MV-4-11 (cell line): ENCODE data around the gene TPRX2.
"Not testable (repeated sequence)": the region's sequence is repeated elsewhere in the genome, so short reads cannot be mapped to it uniquely, and the experiment has no call there.

Source experiments
- DNase-seq: peaks from one replicate; lab custom pipeline; 2025; lab: John Stamatoyannopoulos, UW

Gene TPRX2

DNA sequence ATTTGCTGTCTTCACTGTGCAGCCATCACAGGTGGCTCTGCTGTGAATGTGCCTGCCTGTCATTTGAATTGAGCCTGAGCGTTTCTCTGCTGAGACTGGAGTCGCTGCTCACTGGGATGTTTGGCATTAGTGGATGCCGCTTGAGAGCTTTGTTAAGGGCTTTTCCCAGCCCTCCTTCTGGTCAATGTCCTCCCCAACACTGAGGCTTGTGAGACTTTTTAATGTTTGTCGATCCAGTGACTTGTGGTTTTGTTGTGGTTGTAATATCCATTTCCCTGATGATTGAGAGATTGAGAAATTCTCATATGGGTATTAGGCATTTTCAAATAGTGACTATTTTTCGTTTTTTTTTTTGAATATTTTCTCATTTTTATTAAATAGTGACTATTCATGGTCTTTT, 2.6 kb downstream of the TPRX2 start:
- no peak for DNase-seq

DNA sequence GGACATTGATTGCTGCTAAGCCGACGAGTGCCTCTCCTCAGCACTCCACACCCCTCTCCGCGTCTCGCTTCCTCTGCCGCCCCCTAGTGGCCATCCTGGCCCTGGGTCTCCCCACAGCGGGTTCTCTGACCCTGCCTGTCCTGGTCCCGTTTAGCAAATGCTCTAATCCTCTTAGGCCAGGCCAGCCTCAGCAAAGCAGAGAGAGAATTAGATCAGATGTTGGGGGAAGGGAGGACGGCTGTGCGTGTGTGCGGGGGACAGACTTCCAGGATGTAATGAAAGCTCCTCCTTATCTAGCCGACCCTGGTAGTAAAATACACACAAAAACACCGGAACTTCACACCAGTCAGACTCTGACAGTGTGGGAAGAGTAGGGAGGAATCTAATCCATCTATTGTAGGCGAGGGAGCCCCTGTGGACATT, 4.5 kb downstream of the TPRX2 start:
- DNase-seq: peak; percentile 68

DNA sequence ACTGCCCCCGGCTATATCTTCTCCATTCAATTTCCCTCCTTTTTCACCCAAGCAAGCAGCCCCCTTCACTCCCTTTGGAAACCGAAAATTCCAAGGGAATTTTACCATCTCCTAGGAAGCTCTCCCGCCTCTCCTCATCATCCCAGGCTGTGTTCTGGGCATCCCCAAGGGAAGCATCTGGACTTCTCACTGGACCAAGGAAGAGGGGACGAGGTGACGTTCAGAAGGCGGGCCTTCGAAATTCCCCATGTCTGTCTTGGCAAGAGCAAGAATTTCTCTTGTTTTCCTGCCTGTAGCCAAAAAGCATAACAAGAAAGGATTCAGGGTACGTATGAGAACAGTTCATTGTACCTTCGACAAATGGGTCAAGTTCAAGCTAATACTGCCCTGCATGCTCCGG, 6.1 kb downstream of the TPRX2 start:
- DNase-seq: no peak

DNA sequence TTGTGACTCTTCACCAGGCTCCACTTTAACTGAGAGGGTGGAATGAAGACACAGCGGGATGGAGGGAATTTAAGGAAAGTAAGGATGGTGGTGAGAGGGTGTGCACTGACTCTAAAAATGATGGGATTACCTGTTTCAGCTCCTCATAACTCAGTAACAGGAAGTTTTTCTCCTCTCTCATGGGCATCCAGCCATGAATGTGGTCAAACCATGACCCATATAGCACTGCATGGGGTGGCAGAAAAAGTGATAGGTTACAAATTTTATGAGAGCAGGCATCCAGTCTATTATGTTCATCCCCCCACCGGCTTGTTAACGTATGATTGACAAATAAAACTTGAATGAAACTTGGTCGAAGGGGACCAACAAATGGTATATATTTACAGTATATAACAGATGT, 19.9 kb downstream of the TPRX2 start:
- DNase-seq: no peak

DNA sequence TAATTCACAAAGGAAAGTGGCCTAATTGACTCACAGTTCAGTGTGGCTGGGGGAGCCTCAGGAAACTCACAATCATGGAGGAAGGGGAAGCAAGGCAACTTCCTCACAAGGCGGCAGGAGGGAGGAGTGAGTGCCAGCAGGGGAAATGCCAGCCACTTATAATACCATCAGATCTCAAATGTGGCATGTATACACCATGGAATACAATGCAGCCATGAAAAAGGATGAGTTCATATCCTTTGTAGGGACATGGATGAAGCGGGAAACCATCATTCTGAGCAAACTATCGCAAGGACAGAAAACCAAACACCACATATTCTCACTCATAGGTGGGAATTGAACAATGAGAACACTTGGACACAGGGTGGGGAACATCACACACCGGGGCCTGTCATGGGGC, 20.4 kb downstream of the TPRX2 start:
- DNase-seq: not testable (repeated sequence)

DNA sequence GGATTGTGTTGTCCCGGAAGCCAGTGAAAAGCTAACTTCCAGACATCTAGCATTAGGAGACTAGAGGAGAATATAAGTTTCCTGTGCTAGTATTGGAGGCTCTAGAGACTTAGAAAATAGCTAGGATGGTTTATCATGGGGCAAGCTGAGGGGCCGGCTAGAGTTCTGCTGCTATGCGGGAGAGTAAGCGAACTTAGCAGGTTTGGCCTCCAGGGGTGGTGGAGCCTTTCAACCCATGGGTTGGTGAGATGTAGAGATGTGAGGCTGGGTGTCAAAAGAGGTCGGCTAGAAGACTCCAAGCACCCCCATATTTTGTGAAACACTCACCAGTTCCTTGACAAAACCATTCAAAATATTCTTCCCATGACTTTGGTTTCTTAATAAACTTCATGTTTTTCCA, 22.7 kb downstream of the TPRX2 start:
- no peak for DNase-seq

DNA sequence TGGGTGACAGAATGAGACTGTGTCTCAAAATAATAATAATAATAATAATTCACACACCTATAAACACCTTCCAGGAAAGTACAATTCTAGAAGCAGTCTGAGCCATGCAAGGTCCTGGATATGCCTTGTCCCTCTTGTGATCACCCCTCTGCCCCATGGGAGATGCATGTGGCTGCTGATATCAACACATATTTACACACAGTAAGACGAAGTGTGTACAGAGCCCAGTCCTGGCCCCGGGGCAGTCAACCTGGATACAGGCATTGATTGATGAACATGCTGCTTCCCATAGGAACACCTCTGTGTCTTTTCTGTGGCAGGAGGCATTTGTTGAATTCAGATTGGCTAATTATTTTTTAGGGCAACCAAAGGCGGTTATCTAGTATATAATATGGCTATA, 23.9 kb downstream of the TPRX2 start:
- no peak for DNase-seq

DNA sequence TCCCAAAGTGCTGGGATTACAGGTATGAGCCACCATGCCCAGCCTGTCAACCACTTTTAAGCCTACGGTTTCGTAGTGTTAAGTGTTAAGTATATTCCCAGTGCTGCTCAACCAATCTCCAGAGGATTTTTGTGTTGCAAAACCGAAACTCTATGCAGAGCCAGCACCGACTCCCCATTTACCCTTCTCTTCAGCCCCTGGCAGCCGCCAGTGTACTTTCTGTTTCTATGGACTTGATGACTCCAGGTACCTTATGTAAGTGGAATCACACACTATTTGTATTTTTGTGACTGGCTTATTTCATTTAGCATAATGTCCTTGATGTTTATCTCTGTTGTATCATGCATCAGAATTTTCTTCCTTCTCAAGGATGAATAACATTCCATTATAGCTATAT, 26.0 kb downstream of the TPRX2 start:
- no peak for DNase-seq

DNA sequence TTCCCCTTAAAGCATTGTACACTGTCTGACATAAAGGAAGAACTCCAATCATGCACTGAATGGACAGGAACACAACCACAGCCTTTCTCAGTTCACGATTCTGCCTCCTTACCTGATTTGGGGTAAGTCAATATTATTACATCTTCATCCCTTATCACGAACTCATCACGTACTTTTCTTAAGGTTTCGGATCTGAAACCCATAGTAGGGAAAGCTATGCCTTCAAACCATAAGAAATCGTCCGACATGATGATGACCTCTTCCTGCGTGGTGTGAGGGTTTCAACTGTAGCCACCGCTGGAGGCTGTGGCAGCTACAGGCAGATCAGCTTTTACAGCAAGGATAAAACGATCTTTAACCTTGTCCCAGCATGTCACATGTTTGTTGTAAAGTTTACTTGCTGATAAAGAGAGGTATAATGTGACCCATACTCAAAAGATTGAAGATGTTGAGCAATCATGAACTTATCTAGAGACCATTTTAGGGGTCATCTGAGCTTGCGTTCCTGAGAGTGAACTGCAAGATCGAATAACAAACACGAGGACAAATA, 27.1 kb downstream of the TPRX2 start, which contains the start of gene SULT2A1:
TSS of gene SULT2A1 (minus strand) at position 306 of the 550 bp plus-strand sequence. CDS start at position 248, 58 bp downstream.
- no peak for DNase-seq

DNA sequence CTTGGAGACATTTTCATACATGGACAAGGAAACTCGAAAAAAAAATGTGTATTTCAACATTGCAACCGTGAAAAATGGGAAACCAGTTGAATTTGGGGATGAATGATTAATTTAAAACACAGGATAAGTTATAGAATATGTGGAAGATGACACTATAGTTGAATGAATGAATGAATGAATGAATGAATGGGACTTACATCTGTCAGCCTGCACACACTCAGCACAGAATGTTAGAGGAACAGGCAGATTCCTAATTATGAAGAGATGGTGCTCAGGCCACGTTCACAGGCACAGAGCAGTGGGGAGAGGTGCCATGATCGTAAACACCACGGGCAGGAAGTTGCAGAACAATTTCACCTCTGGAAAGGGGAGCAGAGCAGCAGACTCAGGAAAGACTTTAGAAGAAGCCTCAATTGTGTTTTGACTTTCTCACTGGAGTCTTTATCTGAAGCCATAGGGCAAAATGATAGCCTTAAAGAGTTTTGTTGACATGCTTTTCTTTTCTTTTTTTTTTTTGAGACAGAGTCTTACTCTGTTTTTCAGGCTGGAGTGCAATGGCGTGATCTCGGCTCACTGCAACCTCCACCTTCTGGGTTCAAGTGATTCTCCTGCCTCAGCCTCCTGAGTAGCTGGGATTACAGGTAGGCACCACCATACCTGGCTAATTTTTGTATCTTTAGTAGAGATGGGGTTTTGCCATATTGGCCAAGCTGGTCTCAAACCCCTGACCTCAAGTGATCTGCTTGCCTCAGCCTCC, 32.0 kb downstream of the TPRX2 start:
- DNase-seq: no peak

DNA sequence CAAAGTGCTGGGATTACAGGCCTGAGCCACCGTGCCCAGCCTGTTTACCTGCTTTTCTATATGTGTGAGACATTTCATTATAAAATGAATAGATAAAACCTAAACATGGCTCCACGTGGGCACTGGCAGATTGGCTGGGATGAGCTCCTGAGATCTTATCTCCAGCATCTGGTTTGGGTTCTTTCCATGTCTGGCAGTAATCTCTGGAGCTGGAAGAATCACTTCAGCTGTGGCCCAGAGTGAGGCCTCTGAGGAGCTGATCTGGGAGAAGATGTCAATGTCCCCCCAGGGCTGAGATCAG, 32.5 kb downstream of the TPRX2 start:
- no peak for DNase-seq

DNA sequence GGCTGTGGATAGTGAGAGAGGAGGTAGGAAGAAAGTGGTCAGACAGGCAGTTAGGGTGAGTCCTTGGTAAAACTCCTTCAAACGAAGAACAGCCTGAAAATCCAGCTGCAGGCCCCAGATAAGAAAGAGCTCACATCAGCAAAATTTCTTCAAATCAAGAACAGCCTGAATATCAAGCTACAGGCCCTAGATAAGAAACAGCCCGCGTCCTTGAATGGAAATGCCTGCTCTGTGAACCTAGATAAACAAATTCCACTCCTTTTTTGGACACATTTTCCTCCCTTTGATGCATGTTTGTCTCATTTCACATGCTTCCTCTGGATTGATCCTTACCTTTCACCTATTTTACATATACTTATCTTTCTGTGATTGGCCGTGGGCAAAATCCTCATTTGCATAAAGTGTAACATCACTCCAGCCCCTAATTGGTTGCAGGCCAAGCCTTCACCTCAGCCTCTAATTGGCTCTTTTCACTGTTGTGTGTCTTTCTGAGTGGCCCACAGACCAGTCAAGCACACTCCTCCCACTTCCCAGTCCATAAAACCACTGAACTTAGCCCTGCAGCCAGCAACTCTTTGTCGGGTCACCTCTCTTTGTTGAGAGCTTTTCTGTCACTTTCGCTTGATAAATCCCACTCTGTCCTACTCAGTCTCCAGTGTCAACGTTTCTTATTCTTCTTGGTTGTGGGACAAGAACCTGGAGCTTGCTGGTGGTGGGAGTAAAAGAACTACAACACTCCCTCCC, 33.1 kb downstream of the TPRX2 start:
- DNase-seq: no peak

DNA sequence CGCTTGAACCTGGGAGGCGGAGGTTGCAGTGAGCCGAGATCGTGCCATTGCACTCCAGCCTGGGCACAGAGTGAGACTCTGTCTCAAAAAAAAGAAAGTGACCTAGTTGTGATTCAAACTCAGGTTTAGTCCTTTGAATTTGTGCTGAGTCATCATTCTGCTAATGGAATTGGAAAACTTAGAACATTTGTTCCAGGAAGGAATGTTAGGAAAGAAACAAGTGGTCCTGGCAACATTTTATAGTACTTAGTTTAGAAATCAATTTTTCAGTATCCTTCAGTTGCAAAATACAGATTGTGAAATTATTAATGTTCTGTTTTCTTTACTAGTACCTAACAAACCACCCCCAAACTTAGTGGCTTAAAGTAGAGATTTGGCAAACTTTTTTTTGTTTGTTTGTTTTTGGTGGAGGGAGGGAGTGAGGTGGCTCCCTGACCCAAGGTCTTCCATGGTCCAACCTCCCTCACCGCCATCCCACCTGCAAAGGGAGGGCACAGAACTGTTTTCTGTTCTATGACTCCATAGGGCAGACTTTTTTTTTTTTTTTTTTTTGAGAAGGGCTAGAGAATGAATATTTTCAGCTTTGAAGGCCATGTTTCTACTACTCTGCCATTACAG, 36.2 kb downstream of the TPRX2 start:
- no peak for DNase-seq

DNA sequence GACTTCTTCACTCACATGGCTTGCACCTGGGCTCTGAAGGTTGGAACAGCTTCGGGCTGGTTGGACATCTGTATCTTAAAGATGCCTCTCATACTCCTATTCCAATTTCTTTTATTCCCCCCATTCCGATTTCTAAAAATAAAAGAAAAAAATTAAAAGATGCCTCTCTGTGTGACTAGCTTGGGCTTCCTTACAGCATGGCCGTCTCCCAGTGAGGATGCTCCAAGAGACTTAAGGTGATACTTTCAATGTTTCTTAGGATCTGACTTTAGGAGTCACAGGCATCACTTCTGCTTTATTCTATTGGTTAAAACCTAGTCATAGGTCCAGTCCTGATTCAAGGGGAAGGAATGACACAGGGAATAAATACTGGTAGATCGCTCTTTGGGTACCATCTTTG, 37.0 kb downstream of the TPRX2 start:
- no peak for DNase-seq

DNA sequence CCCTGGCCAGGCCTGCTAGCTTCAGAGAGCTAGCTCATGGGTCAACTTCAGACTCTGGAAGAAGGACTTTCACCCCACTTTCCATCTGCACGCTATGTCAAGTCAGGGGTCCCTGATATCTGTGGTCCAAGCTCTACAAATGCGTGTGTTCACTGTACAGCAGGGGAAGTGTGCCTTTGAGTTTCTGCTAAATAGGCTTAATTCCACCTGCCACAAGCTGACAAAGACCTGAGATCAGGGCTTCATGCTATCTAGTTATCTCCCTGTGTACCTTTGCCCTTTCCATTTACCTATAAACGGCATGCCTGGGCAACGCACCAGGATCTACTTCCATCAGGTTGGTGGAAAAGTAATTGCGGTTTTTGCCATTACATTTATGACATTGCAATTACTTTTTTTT, 37.7 kb downstream of the TPRX2 start:
- no peak for DNase-seq

DNA sequence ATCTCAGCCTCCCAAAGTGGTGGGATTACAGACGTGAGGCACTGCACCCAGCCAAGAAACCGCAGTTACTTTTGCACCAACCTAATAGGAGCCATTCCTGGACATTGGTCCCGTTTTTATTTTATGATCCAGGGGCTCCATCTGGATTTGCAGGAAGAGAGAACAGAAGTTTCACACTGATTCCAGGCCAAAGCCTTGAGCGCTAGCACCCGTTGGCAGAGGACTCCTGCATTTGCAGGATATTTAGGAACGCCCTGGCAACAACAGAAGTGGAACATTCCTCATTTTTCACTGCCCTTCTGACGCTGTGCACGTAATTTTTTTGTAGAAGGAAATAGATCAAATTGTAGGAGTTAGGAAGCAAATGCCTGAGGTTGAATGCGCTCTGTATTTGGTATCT, 38.8 kb downstream of the TPRX2 start:
- DNase-seq: no peak

DNA sequence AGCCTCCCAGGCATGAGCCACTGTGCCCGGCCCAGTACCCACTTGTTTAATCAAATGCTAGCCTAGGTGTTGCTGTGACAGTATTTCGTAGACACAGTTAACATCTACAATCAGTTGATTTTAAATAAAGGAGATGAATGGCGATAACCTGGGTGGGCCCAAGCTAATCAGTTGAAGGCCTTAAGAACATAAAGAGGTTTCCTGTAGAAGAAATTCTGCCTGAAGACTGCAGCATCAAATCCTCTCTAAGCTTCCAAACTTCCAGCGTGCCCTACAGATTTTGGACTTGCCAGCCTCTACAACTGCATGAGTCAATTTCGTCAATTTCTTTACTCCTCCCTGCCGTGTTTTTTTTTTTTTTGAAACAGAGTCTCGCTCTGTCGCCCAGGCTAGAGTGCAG, 40.3 kb downstream of the TPRX2 start:
- no peak for DNase-seq

DNA sequence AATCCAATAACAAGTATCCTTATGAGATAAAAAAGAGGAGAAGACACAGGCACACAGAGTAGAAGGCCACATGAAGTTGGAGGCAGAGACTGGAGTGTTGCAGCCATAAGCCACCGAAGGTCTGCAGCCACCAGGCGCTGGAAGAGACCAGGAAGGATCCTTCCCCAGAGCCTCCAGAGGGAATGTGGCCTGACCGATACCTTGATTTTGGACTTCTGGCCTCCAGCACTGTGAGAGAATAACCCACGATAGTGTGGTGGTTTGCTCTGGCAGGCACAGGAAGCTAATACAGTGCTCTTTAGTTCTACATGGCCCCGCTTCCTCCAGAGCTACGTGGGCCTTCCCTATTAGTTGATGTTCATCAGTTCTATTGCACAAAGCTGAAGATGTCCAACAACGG, 42.3 kb downstream of the TPRX2 start:
- DNase-seq: no peak

DNA sequence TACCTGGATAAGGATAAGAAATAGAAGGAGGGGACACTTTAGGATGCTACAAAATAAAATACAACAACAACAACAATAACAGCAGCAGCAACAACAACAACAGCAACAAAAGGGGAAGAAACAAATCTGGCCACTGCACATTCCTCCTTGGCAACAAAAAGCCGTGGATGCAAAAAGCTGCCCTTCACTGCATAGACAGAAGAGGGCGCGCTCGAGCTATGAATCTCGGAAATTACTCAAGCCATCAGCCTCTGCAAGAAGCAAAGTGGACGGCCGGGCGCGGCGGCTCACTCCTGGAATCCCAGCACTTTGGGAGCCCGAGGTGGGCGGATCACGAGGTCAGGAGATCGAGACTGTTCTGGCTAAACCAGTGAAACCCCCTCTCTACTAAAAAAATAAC, 50.3 kb downstream of the TPRX2 start:
- not testable (repeated sequence) for DNase-seq

DNA sequence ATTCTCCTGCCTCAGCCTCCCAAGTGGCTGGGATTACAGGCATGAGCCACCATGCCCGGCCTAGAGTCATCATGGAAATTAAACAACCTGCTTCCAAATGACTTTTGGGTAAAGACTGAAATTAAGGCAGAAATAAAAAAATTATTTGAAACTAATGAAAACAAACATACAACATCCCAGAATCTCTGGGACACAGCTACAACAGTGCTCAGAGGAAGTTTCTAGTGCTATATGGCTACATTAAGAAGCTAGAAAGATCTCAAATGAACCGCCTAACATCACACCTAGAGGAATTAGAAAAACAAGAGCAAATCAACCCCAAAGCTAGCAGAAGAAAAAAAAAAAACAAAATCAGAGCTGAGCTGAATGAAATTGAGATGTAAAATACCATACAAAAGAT, 51.2 kb downstream of the TPRX2 start:
- DNase-seq: not testable (repeated sequence)
